Stimulated activated CD8-positive, alpha-beta memory T cell treated with anti-CD3 and anti-CD28 coated beads, Interleukin-12 subunit alpha, Interleukin-12 subunit beta, amount 100 ng/mL, for 1 hour (primary cell): ENCODE data around the gene CIB2.

Source experiments
- DNase-seq: peaks from one replicate; pipeline ENCODE4 v3.0.0-alpha.2; 2020; ENCODE audit warnings: low read depth

The CIB2 gene

DNA sequence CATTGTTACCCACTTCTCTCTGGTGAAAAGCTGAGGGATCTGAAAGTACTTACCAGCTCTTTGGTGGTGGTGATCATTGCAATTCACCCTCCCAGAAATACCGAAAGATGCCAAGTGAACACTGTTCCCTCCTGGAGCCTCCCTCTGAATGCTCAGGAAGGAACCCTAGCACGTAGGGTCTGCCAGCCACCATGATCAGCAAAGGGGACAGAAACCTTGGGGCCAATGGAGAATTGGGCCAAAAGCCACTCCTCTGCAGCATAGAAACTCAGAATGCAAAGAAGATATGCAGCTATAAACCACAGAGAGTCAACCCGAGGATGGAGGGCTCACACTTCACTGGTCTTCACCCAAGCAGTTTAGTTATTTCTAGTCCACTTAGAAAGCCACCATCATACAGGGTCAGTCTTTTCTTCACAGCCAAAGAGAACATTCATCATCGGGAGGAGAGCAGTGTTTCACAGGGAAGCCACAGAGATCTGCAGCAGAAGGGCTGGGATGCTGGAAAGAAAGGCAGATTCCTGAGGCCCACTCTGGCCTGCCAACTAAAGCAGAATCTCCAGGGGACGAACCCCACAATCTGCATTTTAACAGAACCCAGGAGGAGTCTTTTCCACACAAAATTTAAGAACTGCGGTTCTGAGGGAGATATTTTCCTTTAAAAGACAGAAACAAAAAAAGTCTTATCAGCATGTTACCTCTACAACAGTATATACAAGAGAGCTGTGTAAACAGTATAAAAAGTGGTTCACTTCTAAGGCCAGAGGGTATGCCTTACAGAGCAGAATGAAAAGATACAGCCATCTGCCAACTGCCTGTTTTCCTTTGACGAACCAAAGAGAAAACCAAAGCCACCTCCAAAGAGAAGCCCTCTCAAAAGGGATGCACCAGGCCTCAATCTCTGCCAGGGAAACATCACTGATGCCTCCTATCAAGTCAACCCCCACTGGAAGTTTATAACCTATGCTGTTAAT is 65.0 kb downstream of the CIB2 start:
- no peak for DNase-seq

DNA sequence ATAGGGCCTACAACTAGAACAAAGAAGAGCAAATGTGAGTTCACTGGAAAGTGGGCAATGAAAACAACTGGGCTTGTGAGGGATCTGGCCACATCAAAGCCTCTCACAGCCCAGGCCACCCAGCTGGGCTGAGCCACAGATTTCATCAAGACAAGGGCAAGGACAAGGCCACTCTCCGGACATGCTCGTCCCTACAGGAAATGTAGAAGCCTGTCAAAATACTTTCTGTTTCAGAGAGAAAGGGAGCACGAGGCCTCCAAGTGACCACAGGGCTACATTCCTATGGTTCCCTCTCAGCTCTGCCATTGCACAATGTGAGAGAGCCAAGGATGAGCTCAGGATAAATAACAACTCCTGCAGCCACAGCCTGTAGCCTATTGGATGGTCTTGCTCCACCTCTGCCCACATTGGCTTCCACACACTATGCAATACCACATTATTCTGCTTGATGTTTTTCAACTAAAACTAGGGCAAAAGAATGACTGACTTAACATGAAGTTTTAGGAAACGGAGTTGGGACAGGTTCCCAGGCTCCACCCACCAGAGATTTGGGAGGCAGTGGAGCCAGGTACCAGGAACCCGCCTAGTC is 65.9 kb downstream of the CIB2 start:
- DNase-seq, result no peak

DNA sequence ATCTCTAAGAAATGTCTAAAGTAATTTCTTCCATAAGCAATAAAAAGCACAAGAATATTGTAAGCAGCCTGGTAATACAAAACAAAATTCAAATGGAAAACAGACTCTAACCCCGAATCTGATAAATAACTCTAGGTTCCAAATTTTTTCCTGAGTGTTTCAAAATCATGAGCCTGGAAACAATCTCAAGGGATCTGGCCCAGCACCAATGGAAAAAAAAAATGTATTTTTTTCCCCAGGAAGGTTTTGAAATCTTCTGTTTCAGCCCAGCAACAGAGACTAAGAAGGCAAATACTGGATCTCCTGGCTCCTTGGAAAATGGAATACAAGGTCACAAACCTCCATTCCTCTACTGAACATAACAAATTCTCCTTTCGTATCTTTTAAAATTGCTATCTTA is 66.7 kb downstream of the CIB2 start:
- no peak for DNase-seq

DNA sequence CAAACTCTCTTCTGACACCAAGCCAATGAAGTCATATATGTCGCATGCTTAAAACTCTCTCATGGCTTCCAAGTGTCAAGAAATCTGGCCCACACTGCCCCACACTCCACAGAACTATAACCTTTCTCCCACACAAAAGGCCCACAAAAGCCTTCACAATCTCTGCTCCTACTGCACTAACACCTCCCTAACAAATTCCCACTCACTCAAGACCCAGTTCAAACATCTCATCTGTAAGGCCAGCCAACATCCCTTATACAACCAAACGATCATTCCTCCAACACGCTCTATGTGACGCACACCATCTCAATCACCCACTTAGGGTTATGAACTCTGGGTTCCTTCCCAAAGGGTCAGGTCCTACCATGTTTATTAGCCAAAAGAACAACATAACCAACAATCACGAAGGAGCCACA is 67.3 kb downstream of the CIB2 start:
- no peak for DNase-seq

DNA sequence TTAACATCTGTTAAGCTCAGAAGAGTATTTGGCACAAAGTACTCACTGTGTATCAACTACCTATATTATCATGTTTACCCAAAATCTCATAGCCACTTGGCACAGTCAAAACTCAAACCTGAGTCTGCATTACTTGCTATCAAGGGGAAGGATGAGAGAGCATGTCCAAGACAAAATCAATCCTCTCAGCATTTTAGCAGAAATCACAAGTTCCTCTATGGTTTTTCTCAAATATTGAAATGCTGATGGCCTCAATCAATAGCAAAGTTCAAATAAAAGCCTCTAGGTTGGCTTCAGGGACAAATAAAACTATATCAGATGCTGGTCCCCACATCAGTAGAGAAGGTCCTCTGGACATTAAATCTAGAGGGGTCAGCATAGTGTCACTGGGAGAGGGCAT is 68.0 kb downstream of the CIB2 start:
- DNase-seq, result no peak

DNA sequence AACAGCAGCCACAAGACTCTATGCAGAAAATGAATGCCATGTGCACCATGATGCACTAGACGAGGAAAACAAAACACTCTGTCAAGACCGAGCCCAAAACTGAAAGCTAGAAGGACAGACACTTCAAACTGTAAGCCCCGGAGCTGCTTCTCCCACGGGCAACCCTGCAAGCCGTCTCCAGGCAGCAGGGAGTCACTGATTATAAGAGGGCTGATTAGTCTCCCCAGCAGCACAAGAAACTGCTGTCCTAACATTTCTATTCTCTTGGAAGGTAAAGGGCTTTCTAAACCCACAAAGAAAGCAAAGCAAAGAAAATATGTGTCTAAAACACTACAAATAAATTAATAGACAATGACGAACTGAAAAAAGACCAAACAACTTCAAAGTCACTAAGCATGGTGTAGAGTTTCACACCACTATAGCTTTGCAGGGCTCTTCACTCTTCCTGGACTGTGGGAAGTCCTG is 69.2 kb downstream of the CIB2 start:
- no peak for DNase-seq

DNA sequence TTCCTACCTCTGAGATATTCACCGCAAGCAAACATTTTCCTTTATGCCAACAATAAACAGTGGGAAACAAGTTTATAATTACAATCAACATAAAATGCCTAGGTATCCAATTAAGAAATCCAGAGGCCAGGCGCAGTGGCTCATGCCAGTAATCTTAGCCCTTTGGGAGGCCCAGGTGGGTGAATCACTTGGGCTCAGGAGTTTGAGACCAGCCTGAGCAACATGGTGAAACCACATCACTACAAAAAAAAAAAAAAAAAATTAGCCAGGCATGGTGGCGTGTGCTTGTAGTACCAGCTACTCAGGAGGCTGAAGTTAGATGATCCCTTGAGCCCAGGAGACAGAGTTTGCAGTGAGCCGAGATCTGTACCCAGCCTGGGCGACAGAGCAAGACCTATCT is 71.0 kb downstream of the CIB2 start:
- no peak for DNase-seq

DNA sequence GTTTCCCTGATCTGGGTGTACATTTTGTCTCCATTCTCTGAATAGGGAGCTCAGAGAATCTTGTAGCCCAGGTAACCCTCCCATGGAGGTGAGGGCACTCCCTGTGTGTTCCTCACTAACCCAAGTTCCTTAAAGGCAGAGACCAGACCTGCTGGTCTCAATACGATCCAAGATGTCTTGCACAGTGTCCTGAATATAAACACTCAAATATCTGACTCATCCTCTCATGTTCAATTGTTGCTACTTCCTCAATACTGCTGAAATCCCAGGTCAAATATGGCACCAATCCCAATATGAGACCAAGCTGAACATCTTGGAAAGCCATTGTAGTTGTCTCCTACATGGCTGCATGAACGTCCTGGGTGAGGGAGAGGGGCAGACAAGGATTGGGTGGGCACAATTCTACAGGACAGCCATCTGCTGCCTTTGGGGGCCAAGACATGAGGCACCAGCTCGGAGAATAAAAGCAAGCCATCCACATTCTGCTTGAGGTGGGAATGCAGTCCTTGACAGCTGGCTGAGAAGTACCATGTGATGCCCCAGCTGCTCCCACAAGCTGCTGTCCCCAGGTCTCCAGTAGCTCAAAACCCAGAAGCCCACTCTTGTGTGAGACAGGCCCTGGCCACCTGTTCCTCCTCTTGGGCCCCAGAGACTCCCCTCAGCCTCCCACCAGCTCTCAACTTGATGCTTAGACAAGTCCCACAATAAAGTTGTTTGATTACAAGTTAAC is 72.0 kb downstream of the CIB2 start:
- no peak for DNase-seq

DNA sequence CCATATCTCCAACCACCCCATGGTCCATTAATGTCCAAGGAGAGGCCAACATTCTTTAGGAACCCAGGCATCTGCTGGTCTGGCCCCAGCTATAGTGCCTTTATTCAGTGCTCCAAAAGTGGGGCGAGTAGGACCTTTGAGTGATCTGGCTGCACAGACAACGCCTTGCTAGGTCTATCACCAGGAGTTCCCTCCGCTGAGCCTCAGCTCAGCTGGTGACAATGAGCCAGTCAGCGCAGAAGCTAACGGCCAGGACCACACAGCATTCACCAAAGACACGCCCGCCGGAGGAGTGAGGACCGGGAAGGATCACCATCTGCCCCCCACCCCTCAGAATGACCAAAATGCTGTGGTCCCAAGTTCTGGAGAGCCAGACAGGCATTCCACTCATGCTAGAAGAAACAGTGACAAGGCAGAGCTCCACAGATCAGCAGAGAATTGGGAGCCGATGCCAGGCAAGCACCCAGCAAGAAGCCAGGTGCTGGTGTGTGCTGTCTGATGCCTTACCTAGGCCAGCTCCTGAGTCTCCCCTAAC is 72.8 kb downstream of the CIB2 start:
- DNase-seq, result no peak

DNA sequence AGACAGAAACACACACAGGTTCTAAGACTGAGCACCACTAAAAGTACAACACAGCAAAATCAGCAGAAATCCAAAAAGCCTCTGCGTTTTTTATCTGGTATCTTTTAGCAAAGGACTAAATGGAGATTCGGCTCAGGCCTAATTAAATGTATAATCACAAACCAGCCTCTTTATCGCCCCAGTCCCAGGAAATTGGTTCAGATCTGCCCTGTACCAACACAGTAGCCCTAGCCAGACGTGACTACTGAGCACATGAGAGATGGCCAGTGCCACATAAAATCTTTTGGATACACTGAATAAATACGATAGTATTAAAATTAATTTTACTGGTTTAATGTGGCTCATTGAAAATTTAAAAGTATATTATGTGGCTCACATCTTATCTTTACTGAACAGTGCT is 73.4 kb downstream of the CIB2 start:
- no peak for DNase-seq

DNA sequence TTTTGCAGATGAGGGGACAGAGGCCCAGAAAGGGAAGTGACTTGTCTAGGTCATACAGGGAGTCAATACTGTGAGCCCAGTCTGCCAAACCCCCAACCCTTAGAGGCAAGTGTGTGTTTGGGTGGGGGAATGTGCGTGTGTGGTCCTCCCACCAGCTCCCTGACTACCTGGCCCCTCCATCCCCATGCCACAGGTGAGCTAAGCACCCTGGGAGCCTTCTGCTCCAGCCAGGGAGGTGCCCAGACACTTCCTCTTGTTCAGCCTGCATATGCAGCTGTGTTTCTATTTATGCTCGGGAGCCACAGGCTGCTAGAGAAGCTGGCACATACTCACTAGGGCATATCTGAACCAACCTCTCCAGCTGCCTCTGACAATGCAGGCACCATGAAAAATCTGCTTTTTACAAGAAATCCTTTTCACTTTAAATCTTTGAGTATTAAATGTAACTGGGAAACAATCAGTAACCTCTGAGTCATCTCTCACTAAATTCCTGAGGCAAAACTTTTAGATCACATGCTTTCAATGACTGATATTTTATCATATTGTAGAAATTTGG is 74.5 kb downstream of the CIB2 start:
- no peak for DNase-seq

DNA sequence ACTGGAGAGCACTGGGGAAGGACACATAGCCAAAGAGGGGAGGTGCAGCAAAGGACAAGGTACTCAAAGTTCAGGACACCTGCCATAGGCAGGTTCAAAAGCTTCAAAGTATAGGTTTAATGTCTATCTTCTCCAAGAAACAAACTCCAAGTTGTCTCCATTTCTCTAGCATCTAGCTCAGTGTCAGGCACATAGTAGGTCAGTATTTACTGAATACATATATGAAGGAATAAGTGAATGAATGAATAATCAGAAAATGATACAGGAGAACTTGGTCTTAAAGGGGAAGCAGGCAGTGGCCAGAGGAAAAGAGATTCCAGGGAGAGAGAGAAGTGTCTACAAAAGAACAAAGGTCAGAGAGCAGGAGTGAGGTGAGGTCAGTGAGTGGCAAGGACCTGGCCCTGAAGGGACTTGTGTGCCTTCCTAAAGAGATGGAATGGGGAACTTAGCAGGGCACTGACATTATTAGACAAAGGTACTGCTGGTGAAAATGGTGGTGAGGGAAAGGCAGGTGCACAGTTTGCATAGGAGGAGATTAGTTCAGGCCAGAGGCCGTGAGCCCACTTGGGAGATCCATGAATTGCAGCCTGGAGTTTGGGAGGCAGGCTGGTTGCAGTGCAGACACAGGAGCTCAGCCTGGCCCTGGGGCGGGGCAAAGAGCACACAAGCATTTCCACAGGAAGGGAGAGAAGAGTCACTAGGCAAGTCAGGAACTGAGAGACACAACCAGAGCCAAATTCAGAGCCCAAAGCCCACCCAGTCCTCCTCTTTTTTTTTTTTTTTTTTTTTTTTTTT is 75.1 kb downstream of the CIB2 start:
- no peak for DNase-seq

DNA sequence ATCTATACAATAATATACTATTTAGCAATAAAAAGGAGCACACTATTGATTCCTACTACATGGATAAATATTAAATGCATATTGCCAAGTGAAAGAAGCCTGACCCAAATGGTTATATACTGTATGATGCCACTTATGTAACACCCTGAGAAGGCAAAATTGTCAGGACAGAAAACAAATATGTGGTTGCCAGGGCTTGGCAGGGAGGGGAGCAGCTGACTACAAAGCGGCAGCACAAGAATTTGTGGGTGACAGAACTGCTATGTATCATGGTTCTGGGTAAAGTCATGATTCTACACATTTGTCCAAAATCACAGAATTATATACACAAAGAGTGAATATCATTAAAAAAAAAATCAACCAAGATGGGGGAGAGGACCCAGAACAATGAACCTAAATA is 76.3 kb downstream of the CIB2 start:
- no peak for DNase-seq
